HEK293T (cell line): ENCODE results near the gene MEGF8.
A peak's percentile ranks its signal among the peaks of the same experiment; 100 is the strongest.

ENCODE experiments used
- CTCF ChIA-PET: fragments of 350-600 bp; formaldehyde crosslinking; extraction: SDS; loops from one replicate; lab custom pipeline; 2021; ENCODE audit warnings: antibody characterized with exemption, inconsistent platforms; lab: Yijun Ruan, JAX
- POLR2A ChIA-PET: fragments of 350-600 bp; formaldehyde crosslinking; extraction: SDS; loops from one replicate; lab custom pipeline; 2020; ENCODE audit warnings: antibody characterized with exemption, inconsistent platforms; lab: Yijun Ruan, JAX
- DNase-seq: peaks from one replicate; pipeline ENCODE4 v3.0.0; 2012; ENCODE audit warnings: mixed read lengths; ENCODE audit errors: extremely low spot score
- ARNT ChIP-seq: fragments of 450-650 bp; IDR thresholded peaks from 2 replicates; pipeline ENCODE4 v1.6.1; 2017; ENCODE audit warnings: mild to moderate bottlenecking
- BHLHE40 ChIP-seq: fragments of 450-650 bp; IDR thresholded peaks from 2 replicates; pipeline ENCODE4 v1.6.1; 2016; ENCODE audit warnings: mild to moderate bottlenecking, moderate library complexity, borderline replicate concordance
- CTBP1 ChIP-seq: fragments of 450-650 bp; IDR thresholded peaks from 2 replicates; pipeline ENCODE4 v1.6.1; 2016; ENCODE audit warnings: borderline replicate concordance
- ELF4 ChIP-seq: fragments of 450-650 bp; IDR thresholded peaks from 2 replicates; pipeline ENCODE4 v1.6.1; 2017; ENCODE audit warnings: antibody characterized with exemption
- FOXA1 ChIP-seq: fragments of 450-650 bp; IDR thresholded peaks from 2 replicates; pipeline ENCODE4 v1.6.1; 2016; ENCODE audit warnings: mild to moderate bottlenecking
- FOXK2 ChIP-seq: fragments of 450-650 bp; IDR thresholded peaks from 2 replicates; pipeline ENCODE4 v1.6.1; 2016; ENCODE audit warnings: mild to moderate bottlenecking
- FOXM1 ChIP-seq: fragments of 450-650 bp; IDR thresholded peaks from 2 replicates; pipeline ENCODE4 v1.6.1; 2017; ENCODE audit warnings: mild to moderate bottlenecking, borderline replicate concordance
- HDGF ChIP-seq: fragments of 450-650 bp; IDR thresholded peaks from 2 replicates; pipeline ENCODE4 v1.6.1; 2017; ENCODE audit warnings: antibody characterized with exemption, borderline replicate concordance
- L3MBTL2 ChIP-seq: fragments of 450-650 bp; conservative IDR thresholded peaks from 2 replicates; pipeline ENCODE4 v1.6.1; 2016; ENCODE audit warnings: mild to moderate bottlenecking
- LEF1 ChIP-seq: fragments of 450-650 bp; IDR thresholded peaks from 2 replicates; pipeline ENCODE4 v1.6.1; 2017; ENCODE audit warnings: mild to moderate bottlenecking, borderline replicate concordance
- NFRKB ChIP-seq: fragments of 450-650 bp; IDR thresholded peaks from 2 replicates; pipeline ENCODE4 v1.6.1; 2016; ENCODE audit warnings: mild to moderate bottlenecking, moderate library complexity
- SP1 ChIP-seq: fragments of 450-650 bp; IDR thresholded peaks from 2 replicates; pipeline ENCODE4 v1.6.1; 2017
- SUZ12 ChIP-seq: fragments of 450-650 bp; IDR thresholded peaks from 2 replicates; pipeline ENCODE4 v1.6.1; 2016; ENCODE audit warnings: mild to moderate bottlenecking
- TARDBP ChIP-seq: fragments of 450-650 bp; IDR thresholded peaks from 2 replicates; pipeline ENCODE4 v1.6.1; 2016
- ZNF384 ChIP-seq: fragments of 450-650 bp; IDR thresholded peaks from 2 replicates; pipeline ENCODE4 v1.6.1; 2016
- TF ChIP-seq, protein P1 (sequence below): fragments of 450-650 bp; IDR thresholded peaks from 2 replicates; pipeline ENCODE4 v1.6.1; 2016

MEGF8 gene

DNA sequence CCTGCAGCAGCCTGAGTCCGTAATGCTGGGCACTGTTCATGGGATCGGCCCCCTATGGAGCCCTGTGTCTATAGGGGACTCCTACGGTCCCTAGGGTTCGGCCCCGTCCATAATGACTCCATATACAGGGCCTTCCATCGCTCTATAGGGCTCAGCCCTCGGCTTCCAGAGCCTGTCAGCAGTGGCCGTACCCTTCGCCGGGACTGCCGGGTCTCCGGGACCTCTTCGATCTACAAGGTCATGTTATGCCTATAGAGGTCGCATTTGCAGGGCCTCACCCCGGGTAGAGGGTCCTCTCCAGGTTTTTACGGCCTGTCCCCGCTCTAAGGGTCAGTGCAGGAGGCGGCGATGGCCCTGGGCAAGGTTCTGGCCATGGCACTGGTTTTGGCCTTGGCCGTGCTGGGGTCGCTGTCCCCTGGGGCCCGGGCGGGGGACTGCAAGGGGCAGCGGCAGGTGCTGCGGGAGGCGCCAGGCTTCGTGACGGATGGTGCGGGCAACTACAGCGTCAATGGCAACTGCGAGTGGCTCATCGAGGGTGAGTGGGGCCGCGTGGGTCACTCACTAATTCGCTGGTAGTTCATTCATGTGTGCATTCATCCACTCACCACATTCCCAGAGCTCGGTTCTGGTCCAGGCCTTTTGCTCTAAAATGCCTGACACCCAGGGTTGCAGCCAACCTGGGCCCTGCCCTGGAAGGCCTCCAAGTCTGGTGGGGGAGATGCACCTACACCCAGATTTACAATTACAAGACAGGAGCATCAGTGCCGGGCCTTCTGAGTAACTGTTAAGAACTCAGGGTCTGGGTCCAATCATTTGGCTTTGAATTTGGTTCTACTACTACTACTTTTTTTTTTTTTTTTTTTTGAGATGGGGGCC is 699 bp downstream of the MEGF8 start:
- TF ChIP-seq L3MBTL2 (no peak), SUZ12 (no peak), FOXM1 (no peak), TARDBP (no peak), HDGF (no peak), ELF4 (no peak), NFRKB (no peak), CTBP1 (no peak), ZNF384 (no peak), FOXK2 (no peak), FOXA1 (no peak), BHLHE40 (no peak), LEF1 (no peak), ARNT (no peak), SP1 (no peak)
- TF ChIP-seq, protein P1, sequence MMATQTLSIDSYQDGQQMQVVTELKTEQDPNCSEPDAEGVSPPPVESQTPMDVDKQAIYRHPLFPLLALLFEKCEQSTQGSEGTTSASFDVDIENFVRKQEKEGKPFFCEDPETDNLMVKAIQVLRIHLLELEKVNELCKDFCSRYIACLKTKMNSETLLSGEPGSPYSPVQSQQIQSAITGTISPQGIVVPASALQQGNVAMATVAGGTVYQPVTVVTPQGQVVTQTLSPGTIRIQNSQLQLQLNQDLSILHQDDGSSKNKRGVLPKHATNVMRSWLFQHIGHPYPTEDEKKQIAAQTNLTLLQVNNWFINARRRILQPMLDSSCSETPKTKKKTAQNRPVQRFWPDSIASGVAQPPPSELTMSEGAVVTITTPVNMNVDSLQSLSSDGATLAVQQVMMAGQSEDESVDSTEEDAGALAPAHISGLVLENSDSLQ = no peak
- ChIA-PET CTCF (no interaction called here), POLR2A (no interaction called here)
- peak; percentile 22 for DNase-seq

- POLR2A ChIA-PET = no interaction called here
- CTCF ChIA-PET = interaction anchor here (1.9 kb wide), 1 partner anchor 30 kb away, joined by 6 read pairs; no protein-coding TSS in a partner anchor
- no peak for DNase-seq
- TF ChIP-seq LEF1 (no peak), BHLHE40 (no peak), FOXK2 (no peak), ARNT (no peak), HDGF (no peak), ZNF384 (no peak), CTBP1 (no peak), SP1 (no peak), FOXA1 (no peak), SUZ12 (no peak), L3MBTL2 (no peak), TARDBP (no peak), ELF4 (no peak), NFRKB (no peak), FOXM1 (no peak)
- TF ChIP-seq, protein P1 = no peak
These were observed 1.5 kb downstream of the MEGF8 start for GRCh38 chr19:42326969-42327368.

DNA sequence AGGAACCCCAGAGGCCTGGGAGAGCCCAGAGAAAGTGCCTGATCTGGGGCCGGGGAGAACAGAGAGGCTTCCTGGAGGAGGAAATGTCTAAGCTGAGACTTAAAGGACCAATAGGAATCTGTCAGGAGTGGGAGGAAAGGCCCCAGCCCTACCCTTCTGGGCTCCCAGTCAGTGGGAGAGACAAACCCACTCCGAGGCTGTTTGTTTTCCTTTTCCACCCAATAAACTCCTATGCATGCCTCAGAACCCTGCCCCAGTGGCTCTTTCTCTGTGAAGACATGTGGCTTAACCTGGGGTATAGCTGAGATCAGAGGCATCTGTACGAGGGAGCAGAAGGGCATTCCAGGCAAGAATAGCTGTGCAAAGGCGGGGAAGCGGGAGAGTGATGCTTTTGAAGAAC is 1.9 kb downstream of the MEGF8 start:
- no peak for DNase-seq
- ChIA-PET POLR2A (interaction anchor here (1.0 to 1.2 kb wide), 2 partner anchors 69 to 81 kb away, joined by 3 read pairs; no protein-coding TSS in a partner anchor), CTCF (interaction anchor here (1.9 kb wide), 1 partner anchor 31 kb away, joined by 6 read pairs; no protein-coding TSS in a partner anchor)
- TF ChIP-seq TARDBP (no peak), SUZ12 (no peak), ELF4 (no peak), SP1 (no peak), LEF1 (no peak), ZNF384 (no peak), HDGF (no peak), BHLHE40 (no peak), ARNT (no peak), FOXK2 (no peak), FOXM1 (no peak), L3MBTL2 (no peak), NFRKB (no peak), CTBP1 (no peak), FOXA1 (no peak)

GRCh38 chr19:42328106-42328505 is 2.7 kb downstream of the MEGF8 start:
- no peak for DNase-seq
- ChIA-PET POLR2A (interaction anchor here (1.0 to 1.2 kb wide), 2 partner anchors 68 to 82 kb away, joined by 3 read pairs; no protein-coding TSS in a partner anchor), CTCF (interaction anchor here (1.9 kb wide), 1 partner anchor 32 kb away, joined by 6 read pairs; no protein-coding TSS in a partner anchor)
- TF ChIP-seq HDGF (no peak), FOXM1 (no peak), FOXA1 (no peak), CTBP1 (no peak), ELF4 (no peak), ZNF384 (no peak), SP1 (no peak), FOXK2 (no peak), TARDBP (no peak), NFRKB (no peak), BHLHE40 (no peak), L3MBTL2 (no peak), SUZ12 (no peak), LEF1 (no peak), ARNT (no peak)
- TF ChIP-seq, protein P1 = no peak

GRCh38 chr19:42328854-42329253 is 3.4 kb downstream of the MEGF8 start:
- POLR2A ChIA-PET = interaction anchor here (1.2 kb wide), 1 partner anchor 67 kb away, joined by 3 read pairs; no protein-coding TSS in a partner anchor
- DNase-seq = no peak
- CTCF ChIA-PET = interaction anchor here (1.9 kb wide), 1 partner anchor 32 kb away, joined by 6 read pairs; no protein-coding TSS in a partner anchor
- TF ChIP-seq CTBP1 = no peak
- TF ChIP-seq BHLHE40 = no peak
- TF ChIP-seq ARNT = no peak
- no peak for TF ChIP-seq FOXK2
- no peak for TF ChIP-seq NFRKB
- TF ChIP-seq TARDBP = no peak
